NCI-H2196 treated with DMSO at 0.1 percent for 48 hours (cell line): ENCODE results near the gene ZNF799.
"Not testable (repeated sequence)": the region's sequence is repeated elsewhere in the genome, so short reads cannot be mapped to it uniquely, and the experiment has no call there.

ENCODE experiments used
- DNase-seq: peaks from one replicate; lab custom pipeline; 2025; ENCODE audit not compliant: unreplicated experiment; lab: John Stamatoyannopoulos, UW

Gene ZNF799

GRCh38 chr19:12364391-12365235 lies 36.5 kb downstream of the ZNF799 start:
- no peak for DNase-seq

- not testable (repeated sequence) for DNase-seq
These were observed 38.8 kb downstream of the ZNF799 start for GRCh38 chr19:12362236-12362635.

GRCh38 chr19:12353375-12353774 lies 47.7 kb downstream of the ZNF799 start:
- no peak for DNase-seq

GRCh38 chr19:12350890-12351197 lies 50.2 kb downstream of the ZNF799 start:
- DNase-seq, result no peak

GRCh38 chr19:12350185-12350889 lies 50.7 kb downstream of the ZNF799 start:
- DNase-seq, result no peak

GRCh38 chr19:12346896-12347295 lies 54.2 kb downstream of the ZNF799 start:
- DNase-seq, result no peak

- no peak for DNase-seq
These were observed 55.9 kb downstream of the ZNF799 start for GRCh38 chr19:12345197-12345596.
